GM12875 (cell line): ENCODE measurements around the gene CHAF1A.

Source experiments
- H3K4me3 ChIP-seq: one replicate; pipeline ENCODE4 v1.5.1; 2011; ENCODE audit warnings: low read depth, low read length, control low read depth
- CTCF ChIP-seq: IDR thresholded peaks from 2 replicates; pipeline ENCODE4 v1.5.1; 2011; ENCODE audit warnings: low read depth, mild to moderate bottlenecking, control low read depth, inconsistent platforms, low read length, moderate library complexity, borderline replicate concordance; ENCODE audit not compliant: insufficient read depth

CHAF1A gene

GRCh38 chr19:4477034-4477801, 74.8 kb downstream of the CHAF1A start:
- no peak for TF ChIP-seq CTCF

GRCh38 chr19:4482721-4483364, 80.4 kb downstream of the CHAF1A start:
- no peak overlapping the region for H3K4me3 ChIP-seq
- TF ChIP-seq CTCF, result no peak

More at GRCh38 chr19:4477034-4477801, 74.8 kb downstream of the CHAF1A start:
- no peak overlapping the region for H3K4me3 ChIP-seq

- H3K4me3 ChIP-seq, result no peak overlapping the region
- no peak for TF ChIP-seq CTCF
These were observed 80.9 kb downstream of the CHAF1A start for GRCh38 chr19:4483385-4483784.

GRCh38 chr19:4487572-4487971, 85.1 kb downstream of the CHAF1A start:
- TF ChIP-seq CTCF, result no peak
- no peak overlapping the region for H3K4me3 ChIP-seq

- TF ChIP-seq CTCF, result no peak
- H3K4me3 ChIP-seq, result no peak overlapping the region
These were observed 86.1 kb downstream of the CHAF1A start for GRCh38 chr19:4488496-4488895.

- no peak for TF ChIP-seq CTCF
- no peak overlapping the region for H3K4me3 ChIP-seq
These were observed 89.0 kb downstream of the CHAF1A start for GRCh38 chr19:4491446-4491845.
